Neuronal stem cell (in vitro differentiated cells): ENCODE measurements around the gene ARHGAP28.

Experiments
- DNase-seq: peaks from one replicate; pipeline ENCODE4 v3.0.0-alpha.2; 2013; ENCODE audit warnings: low spot score
- H2AFZ ChIP-seq: one replicate; pipeline ENCODE4 v1.6.1; 2013; ENCODE audit warnings: mild to moderate bottlenecking, low read length, inconsistent platforms
- H2AK5ac ChIP-seq: 2 replicates; pipeline ENCODE4 v1.6.1; 2013; ENCODE audit warnings: low read depth, mild to moderate bottlenecking, inconsistent platforms, low read length, moderate library complexity, mixed read lengths
- H2BK120ac ChIP-seq: 2 replicates; pipeline ENCODE4 v1.6.1; 2013; ENCODE audit warnings: low read depth, mild to moderate bottlenecking, inconsistent platforms, low read length, moderate library complexity, mixed read lengths
- H2BK12ac ChIP-seq: one replicate; pipeline ENCODE4 v1.6.1; 2013; ENCODE audit warnings: low read length, inconsistent platforms
- H2BK15ac ChIP-seq: 2 replicates; pipeline ENCODE4 v1.6.1; 2013; ENCODE audit warnings: mild to moderate bottlenecking, low read length, inconsistent platforms, mixed read lengths
- H2BK5ac ChIP-seq: one replicate; pipeline ENCODE4 v1.6.1; 2013; ENCODE audit warnings: inconsistent platforms, mild to moderate bottlenecking, low read length, moderate library complexity
- H3K14ac ChIP-seq: one replicate; pipeline ENCODE4 v1.6.1; 2013; ENCODE audit warnings: low read length, inconsistent platforms
- H3K18ac ChIP-seq: 2 replicates; pipeline ENCODE4 v1.6.1; 2013; ENCODE audit warnings: low read length, inconsistent platforms
- H3K23ac ChIP-seq: 2 replicates; pipeline ENCODE4 v1.6.1; 2013; ENCODE audit warnings: low read depth, mild to moderate bottlenecking, mixed read lengths, low read length, inconsistent platforms; ENCODE audit not compliant: poor library complexity
- H3K27ac ChIP-seq: replicated peaks from 3 replicates; pipeline ENCODE4 v1.5.1; 2013; ENCODE audit warnings: low read length, inconsistent platforms
- H3K27me3 ChIP-seq, 3 experiments: 2 replicates each; pipeline ENCODE4 v1.6.1; 2013; ENCODE audit warnings: low read length in 3 of 3, mild to moderate bottlenecking in 2 of 3, inconsistent platforms in 1 of 3, low read depth in 1 of 3, mixed read lengths in 1 of 3, moderate library complexity in 1 of 3; ENCODE audit not compliant: control insufficient read depth in 3 of 3, insufficient read depth in 3 of 3
- H3K36me3 ChIP-seq, 2 donors: replicated peaks in 1 of 2; 2 replicates each; pipeline ENCODE4 v1.6.1; 2013; ENCODE audit warnings: low read length in 2 of 2; ENCODE audit not compliant: control insufficient read depth in 2 of 2, insufficient read depth in 2 of 2
- H3K4ac ChIP-seq: 2 replicates; pipeline ENCODE4 v1.6.1; 2013; ENCODE audit warnings: inconsistent platforms, mild to moderate bottlenecking, low read length, moderate library complexity
- H3K4me1 ChIP-seq, 2 donors: 1 replicate in 1 of 2; 2 replicates in 1 of 2; pipeline ENCODE4 v1.6.1; 2013; ENCODE audit warnings: low read length in 2 of 2, low read depth in 1 of 2; ENCODE audit not compliant: control insufficient read depth in 2 of 2, insufficient read depth in 1 of 2
- H3K4me2 ChIP-seq: one replicate; pipeline ENCODE4 v1.6.1; 2013; ENCODE audit warnings: mild to moderate bottlenecking, low read length, inconsistent platforms; ENCODE audit not compliant: insufficient read depth, poor library complexity, severe bottlenecking
- H3K4me3 ChIP-seq, 2 donors: 2 replicates each; pipeline ENCODE4 v1.5.1; 2013; ENCODE audit warnings: low read length in 2 of 2, mild to moderate bottlenecking in 2 of 2, inconsistent platforms in 1 of 2, moderate library complexity in 1 of 2
- H3K79me1 ChIP-seq: one replicate; pipeline ENCODE4 v1.6.1; 2013; ENCODE audit warnings: low read depth, mild to moderate bottlenecking, inconsistent platforms, low read length, moderate library complexity
- H3K9ac ChIP-seq: one replicate; pipeline ENCODE4 v1.6.1; 2013; ENCODE audit warnings: mild to moderate bottlenecking, low read depth, low read length, inconsistent platforms; ENCODE audit not compliant: poor library complexity
- H3K9me3 ChIP-seq, 2 donors: replicated peaks in 1 of 2; 2 replicates each; pipeline versions ENCODE3 to v1.6.1; 2013; ENCODE audit warnings: low read length in 2 of 2, mild to moderate bottlenecking in 2 of 2, inconsistent platforms in 1 of 2, low read depth in 1 of 2, mixed read lengths in 1 of 2, moderate library complexity in 1 of 2; ENCODE audit not compliant: control insufficient read depth in 2 of 2, insufficient read depth in 1 of 2
- H4K8ac ChIP-seq: one replicate; pipeline ENCODE4 v1.6.1; 2013; ENCODE audit warnings: low read depth, mild to moderate bottlenecking, inconsistent platforms, low read length, moderate library complexity
- H4K91ac ChIP-seq: one replicate; pipeline ENCODE4 v1.6.1; 2013; ENCODE audit warnings: low read length, low read depth, mild to moderate bottlenecking, inconsistent platforms; ENCODE audit not compliant: poor library complexity
- WGBS, 2 donors: extraction: QIAGEN DNeasy Blood & Tissue Kit; methylation state at CpG; one replicate each; pipeline ENCODE4 v1.1.7; 2013; ENCODE audit warnings: missing lambda C conversion rate in 2 of 2, mixed read lengths in 1 of 2; ENCODE audit not compliant: insufficient read length in 2 of 2, insufficient replicate concordance in 1 of 2; ENCODE audit errors: extremely low coverage in 2 of 2; 5-methylcytosine and 5-hydroxymethylcytosine counted together

Gene ARHGAP28

GRCh38 chr18:6748241-6748640 lies 18.7 kb downstream of the ARHGAP28 start:
- H3K9me3 ChIP-seq = peaks cover 2 to 10% of the 10 kb centered on the region in 2 donors
- no peak overlapping the region for H2AFZ ChIP-seq
- H3K79me1 ChIP-seq = no peaks in the 10 kb centered on the region
- H3K18ac ChIP-seq = no peak overlapping the region
- no peak overlapping the region for H3K4me3 ChIP-seq
- H3K4me1 ChIP-seq = peaks cover 2 to 6% of the 10 kb centered on the region in 2 donors
- no peak overlapping the region for H3K4me2 ChIP-seq
- no CpG with 5 or more reads among the region's 2 CpGs for WGBS, 2 donors
- no peak overlapping the region for H4K91ac ChIP-seq
- H3K14ac ChIP-seq = no peak overlapping the region
- H3K23ac ChIP-seq = no peak overlapping the region
- no peaks in the 10 kb centered on the region for H3K36me3 ChIP-seq
- DNase-seq = no peak
- H2AK5ac ChIP-seq = no peak overlapping the region
- no peak overlapping the region for H2BK120ac ChIP-seq
- no peak overlapping the region for H3K4ac ChIP-seq
- no peak overlapping the region for H3K27ac ChIP-seq
- H2BK12ac ChIP-seq = no peak overlapping the region
- no peak overlapping the region for H3K9ac ChIP-seq
- no peaks in the 10 kb centered on the region for H3K27me3 ChIP-seq
- no peak overlapping the region for H4K8ac ChIP-seq
- H2BK5ac ChIP-seq = no peak overlapping the region
- no peak overlapping the region for H2BK15ac ChIP-seq

- H3K9ac ChIP-seq = no peak overlapping the region
- H2AK5ac ChIP-seq = no peak overlapping the region
- no peak overlapping the region for H2BK120ac ChIP-seq
- H2AFZ ChIP-seq = no peak overlapping the region
- no peaks in the 10 kb centered on the region for H3K27me3 ChIP-seq
- H3K18ac ChIP-seq = no peak overlapping the region
- no peak overlapping the region for H3K14ac ChIP-seq
- no CpG with 5 or more reads among the region's 1 CpG for WGBS, 2 donors
- H3K4me3 ChIP-seq = no peak overlapping the region
- peaks cover 2 to 10% of the 10 kb centered on the region in 2 donors for H3K9me3 ChIP-seq
- H2BK12ac ChIP-seq = no peak overlapping the region
- H3K36me3 ChIP-seq = no peaks in the 10 kb centered on the region
- no peak for DNase-seq
- no peak overlapping the region for H2BK5ac ChIP-seq
- H3K27ac ChIP-seq = no peak overlapping the region
- no peak overlapping the region for H4K8ac ChIP-seq
- peaks cover 2 to 6% of the 10 kb centered on the region in 2 donors for H3K4me1 ChIP-seq
- no peak overlapping the region for H2BK15ac ChIP-seq
- no peak overlapping the region for H3K4ac ChIP-seq
- H3K4me2 ChIP-seq = no peak overlapping the region
- H3K23ac ChIP-seq = no peak overlapping the region
- H4K91ac ChIP-seq = no peak overlapping the region
- no peaks in the 10 kb centered on the region for H3K79me1 ChIP-seq
These were observed 20.9 kb downstream of the ARHGAP28 start for GRCh38 chr18:6750411-6750810.

GRCh38 chr18:6751222-6751621 lies 21.7 kb downstream of the ARHGAP28 start:
- Histone ChIP-seq H3K18ac (no peak overlapping the region), H2AK5ac (no peak overlapping the region), H3K27ac (no peak overlapping the region), H3K23ac (no peak overlapping the region), H3K9me3 (peaks cover 2 to 10% of the 10 kb centered on the region in 2 donors), H2BK5ac (no peak overlapping the region), H2AFZ (no peak overlapping the region), H4K91ac (no peak overlapping the region), H2BK15ac (no peak overlapping the region), H3K4me2 (no peak overlapping the region), H2BK12ac (no peak overlapping the region), H3K36me3 (no peaks in the 10 kb centered on the region), H3K4me1 (peaks cover 2 to 6% of the 10 kb centered on the region in 2 donors), H3K79me1 (no peaks in the 10 kb centered on the region), H3K4me3 (no peak overlapping the region), H3K4ac (no peak overlapping the region), H3K27me3 (no peaks in the 10 kb centered on the region), H4K8ac (no peak overlapping the region), H3K9ac (no peak overlapping the region), H3K14ac (no peak overlapping the region), H2BK120ac (no peak overlapping the region)
- no CpG with 5 or more reads among the region's 2 CpGs for WGBS, 2 donors
- DNase-seq = no peak

- H3K4ac ChIP-seq = no peak overlapping the region
- no peak overlapping the region for H2BK15ac ChIP-seq
- H2BK5ac ChIP-seq = no peak overlapping the region
- no peak overlapping the region for H2BK12ac ChIP-seq
- H3K14ac ChIP-seq = no peak overlapping the region
- H2AK5ac ChIP-seq = no peak overlapping the region
- H3K23ac ChIP-seq = no peak overlapping the region
- DNase-seq = peak; percentile 48
- no CpG with 5 or more reads among the region's 6 CpGs for WGBS, 2 donors
- no peak overlapping the region for H4K8ac ChIP-seq
- no peak overlapping the region for H3K18ac ChIP-seq
- H3K4me2 ChIP-seq = no peak overlapping the region
- H3K79me1 ChIP-seq = no peaks in the 10 kb centered on the region
- no peak overlapping the region for H2BK120ac ChIP-seq
- H3K4me1 ChIP-seq = peaks cover 6% of the 10 kb centered on the region in 2 donors
- H3K9ac ChIP-seq = no peak overlapping the region
- H2AFZ ChIP-seq = peak overlapping the region; percentile 76
- no peaks in the 10 kb centered on the region for H3K27me3 ChIP-seq
- no peak overlapping the region for H3K4me3 ChIP-seq
- peak overlapping the region; percentile 35 for H3K27ac ChIP-seq
- no peak overlapping the region for H4K91ac ChIP-seq
- H3K9me3 ChIP-seq = peaks cover 2 to 10% of the 10 kb centered on the region in 2 donors
- no peaks in the 10 kb centered on the region for H3K36me3 ChIP-seq
These were observed 22.8 kb downstream of the ARHGAP28 start for GRCh38 chr18:6752202-6752860.
